Sigmoid colon (tissue), 7 donors: ENCODE measurements around the gene PTPN1. TPM values are rescaled to one million over a fixed set of nuclear protein-coding genes. Genes with fewer than 3 reads are reported as not detected.
"Not testable (repeated sequence)": the region's sequence is repeated elsewhere in the genome, so short reads cannot be mapped to it uniquely, and the experiment has no call there.

Source experiments
- DNase-seq: peaks from one replicate; pipeline ENCODE4 v3.0.0-alpha.2; 2019
- H3K27ac ChIP-seq, 4 donors: fragments of 200-600 bp; sonication (generic); one replicate each; pipeline ENCODE4 v1.5.1; 2016 to 2019; ENCODE audit warnings: mild to moderate bottlenecking in 1 of 4
- H3K27me3 ChIP-seq, 3 donors: fragments of 200-600 bp; sonication (generic); one replicate each; pipeline ENCODE4 v1.5.1; 2019; ENCODE audit warnings: mild to moderate bottlenecking in 1 of 3
- H3K36me3 ChIP-seq, 4 donors: fragments of 200-600 bp; sonication (generic); one replicate each; pipeline ENCODE4 v1.5.1; 2016 to 2019
- H3K4me1 ChIP-seq, 4 donors: fragments of 200-600 bp; sonication (generic); one replicate each; pipeline ENCODE4 v1.5.1; 2017 to 2019
- H3K4me3 ChIP-seq, 4 donors: fragments of 200-600 bp; sonication (generic); one replicate each; pipeline ENCODE4 v1.5.1; 2017 to 2019; ENCODE audit warnings: mild to moderate bottlenecking in 2 of 4, moderate library complexity in 1 of 4
- H3K9me3 ChIP-seq, 4 donors: fragments of 200-600 bp in 3 of 4; sonication (generic) in 3 of 4; one replicate each; pipeline versions ENCODE4 v1.5.1 to v1.6.1; 2013 to 2019
- CTCF ChIP-seq, 4 experiments: fragments of 450-650 bp in 3 of 4; fragments of 200-600 bp in 1 of 4; IDR thresholded peaks; one replicate each; pipeline ENCODE4 v1.5.1; 2016 to 2019; ENCODE audit warnings: antibody characterized with exemption in 4 of 4, mild to moderate bottlenecking in 3 of 4, moderate library complexity in 2 of 4
- EP300 ChIP-seq, 4 donors: sonication (generic); formaldehyde crosslinking; IDR thresholded peaks; one replicate each; pipeline ENCODE4 v1.6.1; 2017; ENCODE audit warnings: antibody characterized with exemption in 4 of 4
- POLR2A ChIP-seq, 2 donors: fragments of 450-650 bp; IDR thresholded peaks; one replicate each; pipeline ENCODE4 v1.6.1; 2016; ENCODE audit warnings: antibody characterized with exemption in 2 of 2, mild to moderate bottlenecking in 2 of 2, moderate library complexity in 2 of 2
- POLR2AphosphoS5 ChIP-seq, 4 donors: sonication (generic); formaldehyde crosslinking; IDR thresholded peaks; one replicate each; pipeline ENCODE4 v1.6.1; 2017; ENCODE audit warnings: antibody characterized with exemption in 4 of 4
- WGBS, 2 donors: extraction: QIAGEN DNeasy Blood & Tissue Kit; methylation state at CpG; one replicate each; pipeline ENCODE4 v1.1.7; 2013; 5-methylcytosine and 5-hydroxymethylcytosine counted together
- intact Hi-C: fragments of 100-400 bp; cut with DNase I; formaldehyde crosslinking; loops from one replicate; pipeline ENCODE4 v1.15.1; 2023
- polyA plus RNA-seq, 3 donors: library from polyadenylated mRNA; stranded (reverse); fragments of 200-250 nt; gene quantifications; one replicate each; pipeline ENCODE4 v1.2.3, GENCODE V29; 2013
- total RNA-seq, 4 donors: library from RNA; depleted of rRNA; stranded (reverse); fragments of >200 nt; gene quantifications; one replicate each; pipeline ENCODE4 v1.1.0, GENCODE V29; 2016
- donor health status: healthy with polysubstance abuse.
- donor health status: Bipolar disorder and iron deficiency.
- donor health status: healthy.

PTPN1 gene
- total and polyA plus RNA-seq, 7 donors: 14.4 to 41.5 (median 23.6) TPM

GRCh38 chr20:50596694-50597021, 86.5 kb downstream of the PTPN1 start:
- no peak overlapping the region for H3K27ac ChIP-seq
- no peak for TF ChIP-seq EP300 (IDR thresholded peaks at IDR 0.05)
- TF ChIP-seq POLR2A (IDR thresholded peaks at IDR 0.05): no peak
- no peak for TF ChIP-seq POLR2AphosphoS5 (IDR thresholded peaks at IDR 0.05)
- no peak for TF ChIP-seq CTCF (IDR thresholded peaks at IDR 0.05)
- H3K4me1 ChIP-seq: peaks cover 0 to 22% (median 17%) of the 10 kb centered on the region in 4 donors
- WGBS, 2 donors: 86 to 92% methylated on average over 11 of the region's 11 CpGs
- H3K9me3 ChIP-seq: no peaks in the 10 kb centered on the region
- no peak for DNase-seq
- no peak overlapping the region for H3K4me3 ChIP-seq
- H3K27me3 ChIP-seq: peaks cover 0 to 30% (median 8%) of the 10 kb centered on the region in 3 donors
- intact Hi-C loops: no loop called here
- H3K36me3 ChIP-seq: no peaks in the 10 kb centered on the region

- Histone ChIP-seq H3K36me3 (no peaks in the 10 kb centered on the region), H3K4me3 (no peak overlapping the region), H3K27me3 (peaks cover 0 to 34% (median 8%) of the 10 kb centered on the region in 3 donors), H3K4me1 (peaks cover 0 to 14% (median 9%) of the 10 kb centered on the region in 4 donors), H3K9me3 (no peaks in the 10 kb centered on the region), H3K27ac (no peak overlapping the region)
- intact Hi-C loops: no loop called here
- TF ChIP-seq POLR2AphosphoS5 (IDR thresholded peaks at IDR 0.05) (no peak), EP300 (IDR thresholded peaks at IDR 0.05) (no peak), POLR2A (IDR thresholded peaks at IDR 0.05) (no peak), CTCF (IDR thresholded peaks at IDR 0.05) (no peak)
- no peak for DNase-seq
- 50 to 84% methylated on average over 22 of the region's 22 CpGs for WGBS, 2 donors
Observed at GRCh38 chr20:50597406-50597969, 87.3 kb downstream of the PTPN1 start.

GRCh38 chr20:50598074-50598473, 87.9 kb downstream of the PTPN1 start:
- peaks cover 0 to 34% (median 8%) of the 10 kb centered on the region in 3 donors for H3K27me3 ChIP-seq
- no peak overlapping the region for H3K4me3 ChIP-seq
- H3K27ac ChIP-seq: no peak overlapping the region
- intact Hi-C loops: no loop called here
- peaks cover 0 to 8% (median 3%) of the 10 kb centered on the region in 4 donors for H3K4me1 ChIP-seq
- 86 to 89% methylated on average over 7 of the region's 7 CpGs for WGBS, 2 donors
- no peaks in the 10 kb centered on the region for H3K36me3 ChIP-seq
- no peak for DNase-seq
- TF ChIP-seq POLR2AphosphoS5 (IDR thresholded peaks at IDR 0.05) (no peak), CTCF (IDR thresholded peaks at IDR 0.05) (no peak), POLR2A (IDR thresholded peaks at IDR 0.05) (no peak), EP300 (IDR thresholded peaks at IDR 0.05) (no peak)
- no peaks in the 10 kb centered on the region for H3K9me3 ChIP-seq

GRCh38 chr20:50598768-50599167, 88.6 kb downstream of the PTPN1 start:
- H3K4me1 ChIP-seq, H3K9me3 ChIP-seq, intact Hi-C loops, H3K4me3 ChIP-seq, H3K36me3 ChIP-seq, H3K27ac ChIP-seq, DNase-seq: not testable (repeated sequence)
- H3K27me3 ChIP-seq: peaks cover 0 to 34% (median 8%) of the 10 kb centered on the region in 3 donors
- WGBS, 2 donors: 94 to 97% methylated on average over 5 of the region's 5 CpGs

GRCh38 chr20:50600281-50600895, 90.2 kb downstream of the PTPN1 start:
- no peaks in the 10 kb centered on the region for H3K9me3 ChIP-seq
- peaks cover 0 to 6% (median 0%) of the 10 kb centered on the region in 4 donors for H3K4me1 ChIP-seq
- H3K36me3 ChIP-seq: peaks cover 0 to 7% (median 0%) of the 10 kb centered on the region in 4 donors
- H3K27ac ChIP-seq: no peak overlapping the region
- intact Hi-C loops: no loop called here
- WGBS, 2 donors: 65 to 78% methylated on average over 12 of the region's 12 CpGs
- DNase-seq: no peak
- no peak overlapping the region for H3K4me3 ChIP-seq
- peaks cover 0 to 32% (median 8%) of the 10 kb centered on the region in 3 donors for H3K27me3 ChIP-seq
- TF ChIP-seq CTCF (IDR thresholded peaks at IDR 0.05) (no peak), POLR2AphosphoS5 (IDR thresholded peaks at IDR 0.05) (no peak)
